ENCODE measurements around the gene MAML2.

DNA sequence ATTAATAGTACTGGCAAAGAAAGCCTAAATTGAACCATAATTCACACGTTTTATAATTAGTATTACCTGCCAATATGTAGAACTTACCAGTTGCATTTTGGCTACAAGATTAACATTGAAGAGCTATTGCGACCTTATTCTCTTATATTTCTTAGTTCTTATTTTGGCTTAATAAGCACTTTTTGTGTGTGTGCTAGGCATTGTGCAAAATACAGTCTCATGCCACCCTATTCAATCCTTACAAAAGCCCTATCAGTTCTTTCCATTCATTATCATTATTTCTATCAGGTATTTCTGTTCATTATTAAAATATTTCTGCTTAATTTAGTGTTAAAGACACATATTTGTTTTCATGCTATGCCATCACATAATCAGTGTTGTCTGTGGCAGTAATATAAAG, 41.2 kb downstream of the MAML2 start:
- TF ChIP-seq, protein P1, sequence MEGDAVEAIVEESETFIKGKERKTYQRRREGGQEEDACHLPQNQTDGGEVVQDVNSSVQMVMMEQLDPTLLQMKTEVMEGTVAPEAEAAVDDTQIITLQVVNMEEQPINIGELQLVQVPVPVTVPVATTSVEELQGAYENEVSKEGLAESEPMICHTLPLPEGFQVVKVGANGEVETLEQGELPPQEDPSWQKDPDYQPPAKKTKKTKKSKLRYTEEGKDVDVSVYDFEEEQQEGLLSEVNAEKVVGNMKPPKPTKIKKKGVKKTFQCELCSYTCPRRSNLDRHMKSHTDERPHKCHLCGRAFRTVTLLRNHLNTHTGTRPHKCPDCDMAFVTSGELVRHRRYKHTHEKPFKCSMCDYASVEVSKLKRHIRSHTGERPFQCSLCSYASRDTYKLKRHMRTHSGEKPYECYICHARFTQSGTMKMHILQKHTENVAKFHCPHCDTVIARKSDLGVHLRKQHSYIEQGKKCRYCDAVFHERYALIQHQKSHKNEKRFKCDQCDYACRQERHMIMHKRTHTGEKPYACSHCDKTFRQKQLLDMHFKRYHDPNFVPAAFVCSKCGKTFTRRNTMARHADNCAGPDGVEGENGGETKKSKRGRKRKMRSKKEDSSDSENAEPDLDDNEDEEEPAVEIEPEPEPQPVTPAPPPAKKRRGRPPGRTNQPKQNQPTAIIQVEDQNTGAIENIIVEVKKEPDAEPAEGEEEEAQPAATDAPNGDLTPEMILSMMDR (IDR thresholded peaks at IDR 0.05) = no peak
- TF ChIP-seq ZFX (IDR thresholded peaks at IDR 0.05; ENCODE audit: borderline replicate concordance) = no peak

All from 22Rv1 (cell line).